Astrocyte of the cerebellum (primary cell): Measurements from ENCODE around the gene H6PD.

Experiments
- DNase-seq: peaks from one replicate; pipeline ENCODE4 v3.0.0-alpha.2; 2011; ENCODE audit warnings: low read depth
- H3K4me3 ChIP-seq: 2 replicates; pipeline ENCODE4 v1.5.1; 2011; ENCODE audit warnings: mild to moderate bottlenecking, low read depth, low read length, moderate library complexity
- CTCF ChIP-seq: IDR thresholded peaks from 2 replicates; pipeline ENCODE4 v1.5.1; 2012; ENCODE audit warnings: low read length, low read depth, moderate library complexity, mild to moderate bottlenecking; ENCODE audit errors: missing control alignments
- in situ Hi-C: cut with HindIII; loops from 2 replicates; pipeline ENCODE4 v1.10.0; 2017; ENCODE audit warnings: low sequenced_read_pairs

Gene H6PD

GRCh38 chr1:9267352-9267686, 32.7 kb downstream of the H6PD start:
- no peak for TF ChIP-seq CTCF

GRCh38 chr1:9267827-9268581, 33.4 kb downstream of the H6PD start:
- TF ChIP-seq CTCF, result no peak
- no peak for DNase-seq
- no peak overlapping the region for H3K4me3 ChIP-seq
- in situ Hi-C loops, result loop anchor here (5.0 to 25.0 kb wide), 2 partner anchors 59 to 294 kb away; no protein-coding TSS in a partner anchor

More at GRCh38 chr1:9267352-9267686, 32.7 kb downstream of the H6PD start:
- no peak for DNase-seq
- no peak overlapping the region for H3K4me3 ChIP-seq
- in situ Hi-C loops, result loop anchor here (5.0 to 25.0 kb wide), 2 partner anchors 60 to 295 kb away; no protein-coding TSS in a partner anchor

GRCh38 chr1:9269078-9269501, 34.5 kb downstream of the H6PD start:
- no peak for TF ChIP-seq CTCF
- no peak overlapping the region for H3K4me3 ChIP-seq
- in situ Hi-C loops, result loop anchor here (5.0 to 25.0 kb wide), 2 partner anchors 58 to 293 kb away; no protein-coding TSS in a partner anchor
- no peak for DNase-seq

GRCh38 chr1:9269721-9270120, 35.1 kb downstream of the H6PD start:
- no peak overlapping the region for H3K4me3 ChIP-seq
- DNase-seq, result no peak
- in situ Hi-C loops, result loop anchor here (5.0 to 25.0 kb wide), 2 partner anchors 58 to 293 kb away; no protein-coding TSS in a partner anchor
- no peak for TF ChIP-seq CTCF

- DNase-seq, result no peak
- in situ Hi-C loops, result loop anchor here (25.0 kb wide), 1 partner anchor 292 kb away; no protein-coding TSS in a partner anchor
- TF ChIP-seq CTCF, result no peak
- no peak overlapping the region for H3K4me3 ChIP-seq
Measured at GRCh38 chr1:9270290-9270883, 35.8 kb downstream of the H6PD start.

- in situ Hi-C loops, result loop anchor here (25.0 kb wide), 1 partner anchor 291 kb away; no protein-coding TSS in a partner anchor
- no peak for TF ChIP-seq CTCF
- no peak overlapping the region for H3K4me3 ChIP-seq
- DNase-seq, result no peak
Measured at GRCh38 chr1:9271283-9271682, 36.7 kb downstream of the H6PD start.
